CD14-positive monocyte (primary cell): ENCODE results near the gene BACE2. TPM values are rescaled to one million over a fixed set of nuclear protein-coding genes. Genes with fewer than 3 reads are reported as not detected.

ENCODE experiments used
- DNase-seq, 3 donors: peaks; one replicate each; pipeline ENCODE4 v3.0.0-alpha.2; 2011 to 2022
- H2AFZ ChIP-seq: 2 replicates; pipeline ENCODE4 v1.6.0; 2012; ENCODE audit warnings: mild to moderate bottlenecking, low read depth, low read length, inconsistent platforms; ENCODE audit not compliant: insufficient read depth, poor library complexity, severe bottlenecking
- H3K27ac ChIP-seq, 2 donors: 1 replicate in 1 of 2; 2 replicates in 1 of 2; pipeline ENCODE4 v1.5.1; 2012 to 2013; ENCODE audit warnings: low read length in 2 of 2, control low read depth in 1 of 2, inconsistent platforms in 1 of 2, low read depth in 1 of 2, mild to moderate bottlenecking in 1 of 2
- H3K27me3 ChIP-seq, 2 donors: one replicate each; pipeline versions ENCODE4 v1.6.0 to v1.6.1; 2011 to 2013; ENCODE audit warnings: low read length in 2 of 2; ENCODE audit not compliant: control insufficient read depth in 2 of 2, insufficient read depth in 2 of 2
- H3K36me3 ChIP-seq, 2 donors: replicated peaks in 1 of 2; 1 replicate in 1 of 2; 2 replicates in 1 of 2; pipeline versions ENCODE4 v1.5.1 to v1.6.1; 2012 to 2013; ENCODE audit warnings: low read length in 2 of 2, control low read depth in 1 of 2, inconsistent platforms in 1 of 2, mild to moderate bottlenecking in 1 of 2; ENCODE audit not compliant: insufficient read depth in 2 of 2, control insufficient read depth in 1 of 2
- H3K4me1 ChIP-seq, 2 donors: 1 replicate in 1 of 2; 2 replicates in 1 of 2; pipeline versions ENCODE4 v1.5.1 to v1.6.1; 2012 to 2013; ENCODE audit warnings: low read length in 2 of 2, control low read depth in 1 of 2, inconsistent platforms in 1 of 2, mild to moderate bottlenecking in 1 of 2, moderate library complexity in 1 of 2; ENCODE audit not compliant: insufficient read depth in 2 of 2, control insufficient read depth in 1 of 2
- H3K4me2 ChIP-seq: replicated peaks from 2 replicates; pipeline ENCODE3; 2012; ENCODE audit warnings: low read length, moderate library complexity, mild to moderate bottlenecking; ENCODE audit not compliant: poor library complexity, severe bottlenecking; ENCODE audit errors: extremely low read depth
- H3K4me3 ChIP-seq, 3 experiments: fragments of 200-600 bp in 1 of 3; sonication (generic) in 1 of 3; replicated peaks in 1 of 3; 1 replicate in 2 of 3; 2 replicates in 1 of 3; pipeline ENCODE4 v1.5.1; 2011 to 2013; ENCODE audit warnings: low read length in 3 of 3, mild to moderate bottlenecking in 3 of 3, control low read depth in 2 of 3, low read depth in 2 of 3, inconsistent platforms in 1 of 3, moderate library complexity in 1 of 3
- H3K79me2 ChIP-seq: 2 replicates; pipeline ENCODE4 v1.6.0; 2012; ENCODE audit warnings: mild to moderate bottlenecking, control low read depth, inconsistent platforms, low read length, moderate library complexity; ENCODE audit not compliant: insufficient read depth
- H3K9ac ChIP-seq: 2 replicates; pipeline ENCODE4 v1.6.0; 2017; ENCODE audit warnings: low read length, mild to moderate bottlenecking; ENCODE audit not compliant: insufficient read depth, poor library complexity, severe bottlenecking
- H3K9me3 ChIP-seq, 2 donors: replicated peaks in 1 of 2; 1 replicate in 1 of 2; 2 replicates in 1 of 2; pipeline versions ENCODE4 v1.5.1 to v1.6.1; 2012 to 2013; ENCODE audit warnings: low read length in 2 of 2, control low read depth in 1 of 2; ENCODE audit not compliant: control insufficient read depth in 1 of 2, insufficient read depth in 1 of 2
- H4K20me1 ChIP-seq: 2 replicates; pipeline ENCODE4 v1.6.0; 2012; ENCODE audit warnings: mild to moderate bottlenecking, low read length, control low read depth, moderate library complexity; ENCODE audit not compliant: insufficient read depth
- H3K27ac Mint-ChIP-seq, 7 donors: one replicate each; pipeline ENCODE4 v1.8.0; 2020; ENCODE audit warnings: mild to moderate bottlenecking in 7 of 7, mixed read lengths in 7 of 7, moderate library complexity in 6 of 7, inconsistent platforms in 2 of 7
- H3K27me3 Mint-ChIP-seq, 3 donors: one replicate each; pipeline ENCODE4 v1.8.0; 2021 to 2022; ENCODE audit warnings: low read depth in 3 of 3, mild to moderate bottlenecking in 3 of 3, mixed read lengths in 3 of 3, moderate library complexity in 3 of 3, inconsistent platforms in 1 of 3
- H3K36me3 Mint-ChIP-seq, 2 donors: one replicate each; pipeline ENCODE4 v1.8.0; 2020; ENCODE audit warnings: mixed read lengths in 2 of 2, inconsistent platforms in 1 of 2, mild to moderate bottlenecking in 1 of 2
- H3K4me1 Mint-ChIP-seq: one replicate; pipeline ENCODE4 v1.8.0; 2020; ENCODE audit warnings: mild to moderate bottlenecking, mixed read lengths
- H3K4me3 Mint-ChIP-seq, 2 donors: one replicate each; pipeline ENCODE4 v1.8.0; 2020; ENCODE audit warnings: mild to moderate bottlenecking in 2 of 2, mixed read lengths in 2 of 2, moderate library complexity in 1 of 2
- H3K9me3 Mint-ChIP-seq, 7 donors: one replicate each; pipeline ENCODE4 v1.8.0; 2020 to 2022; ENCODE audit warnings: mixed read lengths in 7 of 7, mild to moderate bottlenecking in 6 of 7, moderate library complexity in 6 of 7, inconsistent platforms in 2 of 7
- CTCF ChIP-seq: fragments of 200-600 bp; IDR thresholded peaks from one replicate; pipeline ENCODE4 v1.8.0; 2022; ENCODE audit warnings: antibody characterized with exemption, mild to moderate bottlenecking
- whole genome bisulfite sequencing: methylation state at CpG from one replicate; pipeline ENCODE4 v1.1.5; 2013; ENCODE audit warnings: missing lambda C conversion rate; ENCODE audit not compliant: insufficient coverage; 5-methylcytosine and 5-hydroxymethylcytosine counted together
- intact Hi-C, 2 donors: fragments of 100-400 bp; cut with micrococcal nuclease; formaldehyde crosslinking; loops; one replicate each; pipeline versions ENCODE4 v1.15.0 to v1.15.1; 2023
- polyA plus RNA-seq, 3 donors: library from polyadenylated mRNA; depleted of rRNA in 1 of 3; unstranded in 2 of 3; stranded (reverse) in 1 of 3; fragments of 300-500 nt in 2 of 3; fragments of >200 nt in 1 of 3; fragmentation: Illumina TruSeq in 2 of 3; gene quantifications; 1 replicate in 2 of 3; 2 replicates in 1 of 3; pipeline ENCODE4 v1.2.3, GENCODE V29; 2012 to 2021

Gene BACE2
- polyA plus RNA-seq, 3 donors, result 0.05 to 0.26 TPM; not detected in 1

- no peak for DNase-seq
- WGBS, result no CpG with 5 or more reads among the region's 1 CpG
- no peak overlapping the region for H3K27ac ChIP-seq
- Mint-ChIP-seq H3K27ac (no peak overlapping the region), H3K27me3 (peaks cover 0 to 3% (median 1%) of the 10 kb centered on the region in 3 donors), H3K9me3 (peaks cover 11 to 27% (median 19%) of the 10 kb centered on the region in 7 donors), H3K36me3 (no peaks in the 10 kb centered on the region), H3K4me3 (no peak overlapping the region), H3K4me1 (no peaks in the 10 kb centered on the region)
- H3K79me2 ChIP-seq, result no peaks in the 10 kb centered on the region
- no peak for TF ChIP-seq CTCF
- no peaks in the 10 kb centered on the region for H3K27me3 ChIP-seq
- intact Hi-C loops, result no loop called here
- H4K20me1 ChIP-seq, result no peaks in the 10 kb centered on the region
- H3K4me3 ChIP-seq, result no peak overlapping the region
- no peak overlapping the region for H3K4me2 ChIP-seq
- no peaks in the 10 kb centered on the region for H3K36me3 ChIP-seq
- no peaks in the 10 kb centered on the region for H3K4me1 ChIP-seq
- H2AFZ ChIP-seq, result no peak overlapping the region
- H3K9me3 ChIP-seq, result peaks cover 5 to 15% of the 10 kb centered on the region in 2 donors
- no peak overlapping the region for H3K9ac ChIP-seq
Measured at GRCh38 chr21:41269535-41269934, 101.6 kb downstream of the BACE2 start.

- Histone ChIP-seq H3K9ac (no peak overlapping the region), H3K4me3 (no peak overlapping the region), H2AFZ (no peak overlapping the region), H3K9me3 (peaks cover 10 to 15% of the 10 kb centered on the region in 2 donors), H3K27me3 (peaks cover 1 to 2% of the 10 kb centered on the region in 2 donors), H3K4me1 (no peaks in the 10 kb centered on the region), H3K4me2 (no peak overlapping the region), H3K79me2 (no peaks in the 10 kb centered on the region), H3K36me3 (no peaks in the 10 kb centered on the region), H4K20me1 (no peaks in the 10 kb centered on the region), H3K27ac (no peak overlapping the region)
- Mint-ChIP-seq H3K4me3 (no peak overlapping the region), H3K9me3 (peaks cover 6 to 11% (median 10%) of the 10 kb centered on the region in 7 donors), H3K36me3 (no peaks in the 10 kb centered on the region), H3K4me1 (no peaks in the 10 kb centered on the region), H3K27ac (no peak overlapping the region), H3K27me3 (peaks cover 0 to 6% (median 5%) of the 10 kb centered on the region in 3 donors)
- intact Hi-C loops, result no loop called here
- 85% methylated on average over 9 of the region's 12 CpGs for WGBS
- DNase-seq, result no peak
- no peak for TF ChIP-seq CTCF
Measured at GRCh38 chr21:41277196-41277595, 109.2 kb downstream of the BACE2 start.
